Measurements from ENCODE around the gene C17orf113. TPM values are rescaled to one million over a fixed set of nuclear protein-coding genes. Genes with fewer than 3 reads are reported as not detected.

C17orf113 gene
- total and polyA plus RNA-seq, 2 donors: 0.71 to 0.84 TPM

DNA sequence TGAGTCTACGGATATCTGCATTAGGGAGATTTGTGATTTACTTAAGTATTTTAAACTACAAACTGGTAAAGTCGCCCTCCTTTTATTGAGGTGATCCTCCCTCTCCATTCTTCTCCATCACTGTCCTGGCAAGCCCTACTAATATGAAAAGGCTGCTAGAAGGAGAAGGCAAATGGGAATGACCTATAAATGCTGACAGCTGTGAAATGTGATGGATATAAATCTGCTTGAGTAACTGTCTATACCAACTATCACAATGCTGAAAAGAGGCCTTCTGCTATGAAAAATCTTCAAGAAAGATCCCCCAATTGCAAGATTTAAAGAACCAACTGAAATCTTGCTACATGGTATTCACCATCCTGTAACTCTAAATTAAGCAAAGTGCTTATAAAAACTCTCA is 48.7 kb downstream of the C17orf113 start:
- Histone ChIP-seq H3K4me1 (ENCODE audit: control insufficient read depth in 2 of 2, insufficient read depth in 2 of 2, low read length in 2 of 2) (no peaks in the 10 kb centered on the region), H3K9me3 (ENCODE audit: control insufficient read depth in 2 of 2, insufficient read depth in 1 of 2, low read length in 1 of 2) (no peaks in the 10 kb centered on the region), H3K36me3 (ENCODE audit: control insufficient read depth in 2 of 2, insufficient read depth in 2 of 2, low read length in 1 of 2) (peaks cover 42 to 63% of the 10 kb centered on the region in 2 donors), H3K4me3 (ENCODE audit: low read length in 2 of 2) (no peak overlapping the region), H3K27me3 (ENCODE audit: control insufficient read depth in 2 of 2, insufficient read depth in 1 of 2, low read length in 1 of 2) (no peaks in the 10 kb centered on the region), H3K27ac (ENCODE audit: low read depth in 1 of 2, low read length in 1 of 2) (no peak overlapping the region)
- 97% methylated on average over 2 of the region's 2 CpGs for WGBS
- no peak for DNase-seq (ENCODE audit: low read depth in 6 of 9, low spot score in 9 of 9)

DNA sequence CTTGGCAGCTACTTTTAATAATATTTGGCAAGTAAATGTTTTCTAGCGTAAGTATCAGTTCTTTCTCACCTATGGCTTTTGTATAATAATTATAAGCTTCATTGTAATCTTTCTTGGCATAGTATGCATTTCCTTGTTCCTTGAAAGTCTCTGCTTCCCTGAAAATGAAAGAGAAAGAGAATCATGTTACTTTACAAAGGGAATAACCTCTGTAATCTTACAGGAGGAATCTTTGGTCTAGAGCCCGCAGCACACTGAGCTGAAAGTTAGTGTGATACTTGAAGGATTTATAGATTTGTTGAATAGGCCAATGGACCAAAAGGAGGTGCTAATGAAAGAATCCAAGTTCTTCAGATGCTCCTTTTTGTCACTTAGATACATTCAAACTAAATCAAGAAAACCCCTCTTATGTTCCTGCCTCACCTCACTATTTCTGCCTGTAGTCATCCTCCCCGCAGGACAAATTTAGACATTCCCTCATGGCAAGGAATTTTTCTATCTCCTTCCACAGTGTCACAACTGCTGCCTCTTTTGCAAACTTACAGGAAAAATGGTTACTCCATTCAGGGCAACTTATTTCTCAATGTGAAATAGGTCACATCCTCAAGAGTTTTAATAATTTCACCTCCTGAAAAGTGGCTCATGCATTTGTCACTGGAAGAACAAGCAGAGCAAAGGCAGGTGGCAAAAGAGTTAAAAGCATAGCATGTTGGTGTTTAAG is 49.8 kb downstream of the C17orf113 start:
- peaks cover 54 to 75% of the 10 kb centered on the region in 2 donors for H3K36me3 ChIP-seq (ENCODE audit: control insufficient read depth in 2 of 2, insufficient read depth in 2 of 2, low read length in 1 of 2)
- H3K4me3 ChIP-seq (ENCODE audit: low read length in 2 of 2): no peak overlapping the region
- DNase-seq (ENCODE audit: low read depth in 6 of 9, low spot score in 9 of 9): no peak
- no peaks in the 10 kb centered on the region for H3K4me1 ChIP-seq (ENCODE audit: control insufficient read depth in 2 of 2, insufficient read depth in 2 of 2, low read length in 2 of 2)
- no peaks in the 10 kb centered on the region for H3K9me3 ChIP-seq (ENCODE audit: control insufficient read depth in 2 of 2, insufficient read depth in 1 of 2, low read length in 1 of 2)
- H3K27me3 ChIP-seq (ENCODE audit: control insufficient read depth in 2 of 2, insufficient read depth in 1 of 2, low read length in 1 of 2): no peaks in the 10 kb centered on the region
- H3K27ac ChIP-seq (ENCODE audit: low read depth in 1 of 2, low read length in 1 of 2): no peak overlapping the region
- 95% methylated on average over 3 of the region's 3 CpGs for WGBS

DNA sequence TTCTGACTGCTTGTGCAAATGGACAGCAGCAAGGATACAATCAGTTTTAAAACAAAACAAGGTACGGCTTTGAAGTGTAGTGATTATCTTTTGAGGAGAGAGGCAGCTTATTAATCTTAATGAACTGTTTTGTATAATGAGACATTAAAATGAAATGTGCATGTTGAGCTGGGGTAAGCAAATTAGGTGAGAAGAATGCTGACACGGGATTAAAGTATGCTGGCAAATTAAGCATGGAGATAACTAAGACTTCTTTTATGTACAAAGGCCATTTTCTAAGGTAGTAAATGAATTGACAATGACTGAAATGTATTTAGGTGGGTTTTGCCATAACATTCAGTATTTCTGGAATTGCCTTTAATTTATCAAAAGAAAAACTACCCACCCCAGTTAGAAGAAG is 51.9 kb downstream of the C17orf113 start:
- H3K36me3 ChIP-seq (ENCODE audit: control insufficient read depth in 2 of 2, insufficient read depth in 2 of 2, low read length in 1 of 2): peaks cover 65 to 90% of the 10 kb centered on the region in 2 donors
- H3K4me3 ChIP-seq (ENCODE audit: low read length in 2 of 2): no peak overlapping the region
- no peaks in the 10 kb centered on the region for H3K4me1 ChIP-seq (ENCODE audit: control insufficient read depth in 2 of 2, insufficient read depth in 2 of 2, low read length in 2 of 2)
- 49% methylated on average over 2 of the region's 2 CpGs for WGBS
- DNase-seq (ENCODE audit: low read depth in 6 of 9, low spot score in 9 of 9): no peak
- no peaks in the 10 kb centered on the region for H3K9me3 ChIP-seq (ENCODE audit: control insufficient read depth in 2 of 2, insufficient read depth in 1 of 2, low read length in 1 of 2)
- H3K27ac ChIP-seq (ENCODE audit: low read depth in 1 of 2, low read length in 1 of 2): no peak overlapping the region
- no peaks in the 10 kb centered on the region for H3K27me3 ChIP-seq (ENCODE audit: control insufficient read depth in 2 of 2, insufficient read depth in 1 of 2, low read length in 1 of 2)

DNA sequence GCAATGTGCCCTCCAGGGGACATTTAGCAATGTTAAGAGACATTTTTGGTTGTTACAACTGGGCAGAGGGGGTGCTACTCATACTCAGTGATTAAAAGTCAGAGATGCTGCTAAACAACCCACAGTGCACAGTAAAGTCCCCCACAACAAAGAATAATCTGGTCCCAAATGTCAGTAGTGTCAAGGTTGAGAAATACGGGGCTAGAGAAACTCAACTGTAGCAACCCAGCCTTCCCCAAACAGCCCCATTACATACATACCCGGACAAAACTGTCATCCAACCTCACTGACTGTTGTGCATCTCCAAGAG is 53.6 kb downstream of the C17orf113 start:
- H3K4me3 ChIP-seq (ENCODE audit: low read length in 2 of 2): no peak overlapping the region
- no peaks in the 10 kb centered on the region for H3K4me1 ChIP-seq (ENCODE audit: control insufficient read depth in 2 of 2, insufficient read depth in 2 of 2, low read length in 2 of 2)
- no peaks in the 10 kb centered on the region for H3K27me3 ChIP-seq (ENCODE audit: control insufficient read depth in 2 of 2, insufficient read depth in 1 of 2, low read length in 1 of 2)
- H3K9me3 ChIP-seq (ENCODE audit: control insufficient read depth in 2 of 2, insufficient read depth in 1 of 2, low read length in 1 of 2): no peaks in the 10 kb centered on the region
- DNase-seq (ENCODE audit: low read depth in 6 of 9, low spot score in 9 of 9): no peak
- 98% methylated on average over 2 of the region's 2 CpGs for WGBS
- peaks cover 68 to 88% of the 10 kb centered on the region in 2 donors for H3K36me3 ChIP-seq (ENCODE audit: control insufficient read depth in 2 of 2, insufficient read depth in 2 of 2, low read length in 1 of 2)
- no peak overlapping the region for H3K27ac ChIP-seq (ENCODE audit: low read depth in 1 of 2, low read length in 1 of 2)

DNA sequence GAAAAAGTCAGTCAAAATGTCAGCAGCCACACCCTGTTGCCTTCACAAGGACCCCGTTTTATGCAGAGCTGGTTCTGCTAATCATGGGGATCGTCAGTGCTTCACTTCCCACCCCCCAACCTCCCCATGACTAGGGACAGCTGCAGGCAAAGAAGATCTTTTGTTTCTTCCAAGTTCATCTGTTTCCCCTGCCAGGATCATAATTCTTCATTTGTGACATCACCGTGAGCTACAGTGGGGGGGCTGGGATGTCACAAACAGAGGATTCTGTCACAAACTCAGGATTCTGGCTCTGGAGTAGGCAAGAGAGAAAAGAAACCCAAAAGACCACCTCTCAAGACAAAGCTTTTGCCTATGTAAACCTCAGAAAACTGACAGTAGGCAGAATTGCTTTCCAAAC is 57.8 kb downstream of the C17orf113 start:
- DNase-seq (ENCODE audit: low read depth in 6 of 9, low spot score in 9 of 9): no peak
- no peak overlapping the region for H3K4me3 ChIP-seq (ENCODE audit: low read length in 2 of 2)
- no peaks in the 10 kb centered on the region for H3K9me3 ChIP-seq (ENCODE audit: control insufficient read depth in 2 of 2, insufficient read depth in 1 of 2, low read length in 1 of 2)
- H3K27ac ChIP-seq (ENCODE audit: low read depth in 1 of 2, low read length in 1 of 2): no peak overlapping the region
- 96% methylated on average over 3 of the region's 3 CpGs for WGBS
- H3K4me1 ChIP-seq (ENCODE audit: control insufficient read depth in 2 of 2, insufficient read depth in 2 of 2, low read length in 2 of 2): no peaks in the 10 kb centered on the region
- no peaks in the 10 kb centered on the region for H3K27me3 ChIP-seq (ENCODE audit: control insufficient read depth in 2 of 2, insufficient read depth in 1 of 2, low read length in 1 of 2)
- peaks cover 73 to 94% of the 10 kb centered on the region in 2 donors for H3K36me3 ChIP-seq (ENCODE audit: control insufficient read depth in 2 of 2, insufficient read depth in 2 of 2, low read length in 1 of 2)

DNA sequence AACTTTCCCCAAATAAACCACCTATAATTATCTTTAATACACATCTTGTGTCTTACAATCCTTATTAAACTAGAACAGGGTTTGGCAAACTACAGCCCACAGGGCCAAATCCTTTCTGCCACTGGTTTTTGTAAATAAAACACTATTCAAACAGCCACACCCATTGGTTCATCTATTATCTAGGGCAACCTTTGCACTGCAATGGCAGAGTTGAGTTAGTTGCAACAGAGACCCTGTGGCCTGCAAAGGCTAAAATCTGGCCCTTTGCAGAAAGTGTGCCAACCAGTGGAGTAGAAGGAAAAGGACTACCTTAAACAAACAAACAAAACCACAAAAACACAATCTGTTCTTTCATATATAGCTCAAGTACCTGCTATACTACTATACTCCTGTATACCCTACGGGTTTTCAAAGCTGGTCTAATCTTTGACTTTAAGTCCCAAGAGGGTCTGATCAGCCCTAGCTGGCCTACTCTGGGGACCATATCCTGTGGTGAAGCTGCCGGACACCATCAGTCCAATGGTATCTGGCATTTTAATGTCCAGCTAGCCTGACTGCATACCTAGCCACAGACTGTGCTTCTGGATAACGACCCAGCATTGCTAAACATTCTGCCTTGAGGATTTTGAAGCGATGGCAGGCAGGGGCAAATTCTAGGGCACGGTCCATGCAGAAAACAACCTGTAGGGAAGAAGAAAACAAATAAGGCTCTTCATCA is 60.5 kb downstream of the C17orf113 start:
- DNase-seq (ENCODE audit: low read depth in 6 of 9, low spot score in 9 of 9): no peak
- Histone ChIP-seq H3K36me3 (ENCODE audit: control insufficient read depth in 2 of 2, insufficient read depth in 2 of 2, low read length in 1 of 2) (peaks cover 70 to 93% of the 10 kb centered on the region in 2 donors), H3K27me3 (ENCODE audit: control insufficient read depth in 2 of 2, insufficient read depth in 1 of 2, low read length in 1 of 2) (no peaks in the 10 kb centered on the region), H3K9me3 (ENCODE audit: control insufficient read depth in 2 of 2, insufficient read depth in 1 of 2, low read length in 1 of 2) (no peaks in the 10 kb centered on the region), H3K4me3 (ENCODE audit: low read length in 2 of 2) (no peak overlapping the region), H3K4me1 (ENCODE audit: control insufficient read depth in 2 of 2, insufficient read depth in 2 of 2, low read length in 2 of 2) (no peaks in the 10 kb centered on the region), H3K27ac (ENCODE audit: low read depth in 1 of 2, low read length in 1 of 2) (no peak overlapping the region)
- WGBS: 98% methylated on average over 5 of the region's 5 CpGs

DNA sequence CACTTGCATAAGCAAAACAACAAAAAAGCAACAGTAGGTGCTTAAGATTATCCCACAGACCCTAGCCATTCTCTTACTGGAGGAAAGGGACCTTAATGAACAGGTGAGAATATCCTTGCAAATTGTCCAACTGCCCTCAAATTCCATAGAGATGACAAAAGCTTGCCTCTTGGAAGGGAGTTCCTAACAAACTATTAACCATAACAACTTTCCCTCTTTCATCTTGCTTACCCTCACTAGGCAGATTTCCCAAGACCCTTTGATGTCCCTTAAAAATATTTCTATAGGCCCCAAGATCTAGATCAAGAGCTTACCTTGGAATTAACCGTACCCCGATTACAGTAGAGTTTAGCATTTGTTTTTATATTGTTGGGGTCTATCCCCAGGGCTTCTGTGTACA is 62.0 kb downstream of the C17orf113 start:
- no peaks in the 10 kb centered on the region for H3K27me3 ChIP-seq (ENCODE audit: control insufficient read depth in 2 of 2, insufficient read depth in 1 of 2, low read length in 1 of 2)
- H3K9me3 ChIP-seq (ENCODE audit: control insufficient read depth in 2 of 2, insufficient read depth in 1 of 2, low read length in 1 of 2): no peaks in the 10 kb centered on the region
- no peaks in the 10 kb centered on the region for H3K4me1 ChIP-seq (ENCODE audit: control insufficient read depth in 2 of 2, insufficient read depth in 2 of 2, low read length in 2 of 2)
- WGBS: over 99% methylated on average over 2 of the region's 2 CpGs
- H3K27ac ChIP-seq (ENCODE audit: low read depth in 1 of 2, low read length in 1 of 2): no peak overlapping the region
- no peak overlapping the region for H3K4me3 ChIP-seq (ENCODE audit: low read length in 2 of 2)
- no peak for DNase-seq (ENCODE audit: low read depth in 6 of 9, low spot score in 9 of 9)
- peaks cover 77 to 91% of the 10 kb centered on the region in 2 donors for H3K36me3 ChIP-seq (ENCODE audit: control insufficient read depth in 2 of 2, insufficient read depth in 2 of 2, low read length in 1 of 2)

Other genes with a start within 250 kb of the C17orf113 start
- gene P3H4, start 238.7 kb downstream of the C17orf113 start, total RNA-seq: 4.1 TPM
- gene P3H4, start 238.7 kb downstream of the C17orf113 start, polyA plus RNA-seq: 4.8 TPM
- 9.1 TPM for gene FKBP10, start 237.6 kb downstream of the C17orf113 start, total RNA-seq
- gene FKBP10, start 237.6 kb downstream of the C17orf113 start, polyA plus RNA-seq: 9.6 TPM
- 29.9 TPM for gene NT5C3B, start 214.4 kb downstream of the C17orf113 start, total RNA-seq
- gene NT5C3B, start 214.4 kb downstream of the C17orf113 start, polyA plus RNA-seq: 57.3 TPM
- gene KLHL10, start 212.8 kb downstream of the C17orf113 start, total RNA-seq: not detected
- 0.14 TPM for gene KLHL10, start 212.8 kb downstream of the C17orf113 start, polyA plus RNA-seq
- 11.4 TPM for gene KLHL11, start 185.2 kb downstream of the C17orf113 start, total RNA-seq
- gene KLHL11, start 185.2 kb downstream of the C17orf113 start, polyA plus RNA-seq: 0.98 TPM
- 42.7 TPM for gene ACLY, start 131.7 kb downstream of the C17orf113 start, total RNA-seq
- 26.6 TPM for gene ACLY, start 131.7 kb downstream of the C17orf113 start, polyA plus RNA-seq
- gene ODAD4, start 120.0 kb downstream of the C17orf113 start, total RNA-seq: 0.61 TPM
- gene ODAD4, start 120.0 kb downstream of the C17orf113 start, polyA plus RNA-seq: 1.4 TPM
- gene CNP, start 83.8 kb downstream of the C17orf113 start, total RNA-seq: 35.9 TPM
- 46.0 TPM for gene CNP, start 83.8 kb downstream of the C17orf113 start, polyA plus RNA-seq
- 99.1 TPM for gene DNAJC7, start 33.2 kb downstream of the C17orf113 start, total RNA-seq
- gene DNAJC7, start 33.2 kb downstream of the C17orf113 start, polyA plus RNA-seq: 95.7 TPM
- gene NKIRAS2, start 30.5 kb downstream of the C17orf113 start, total RNA-seq: 24.1 TPM
- gene NKIRAS2, start 30.5 kb downstream of the C17orf113 start, polyA plus RNA-seq: 22.0 TPM
- gene ZNF385C, start 47.9 kb upstream of the C17orf113 start, total RNA-seq: 0.66 TPM
- 1.1 TPM for gene ZNF385C, start 47.9 kb upstream of the C17orf113 start, polyA plus RNA-seq
- 23.8 TPM for gene DHX58, start 62.1 kb upstream of the C17orf113 start, total RNA-seq
- 42.1 TPM for gene DHX58, start 62.1 kb upstream of the C17orf113 start, polyA plus RNA-seq
- 9.7 TPM for gene KAT2A, start 70.8 kb upstream of the C17orf113 start, total RNA-seq
- gene KAT2A, start 70.8 kb upstream of the C17orf113 start, polyA plus RNA-seq: 103 TPM
- 0.05 TPM for gene HSPB9, start 72.2 kb upstream of the C17orf113 start, total RNA-seq
- 0.23 TPM for gene HSPB9, start 72.2 kb upstream of the C17orf113 start, polyA plus RNA-seq
- 59.7 TPM for gene RAB5C, start 104.4 kb upstream of the C17orf113 start, total RNA-seq
- 83.0 TPM for gene RAB5C, start 104.4 kb upstream of the C17orf113 start, polyA plus RNA-seq
- 0.05 TPM for gene KCNH4, start 130.5 kb upstream of the C17orf113 start, total RNA-seq
- gene KCNH4, start 130.5 kb upstream of the C17orf113 start, polyA plus RNA-seq: 0.09 TPM
- 0.19 TPM for gene HCRT, start 134.9 kb upstream of the C17orf113 start, total RNA-seq
- 0.23 TPM for gene HCRT, start 134.9 kb upstream of the C17orf113 start, polyA plus RNA-seq
- gene GHDC, start 143.9 kb upstream of the C17orf113 start, total RNA-seq: 8.6 TPM
- gene GHDC, start 143.9 kb upstream of the C17orf113 start, polyA plus RNA-seq: 19.6 TPM
- gene STAT5B, start 225.8 kb upstream of the C17orf113 start, total RNA-seq: 40.9 TPM
- 51.6 TPM for gene STAT5B, start 225.8 kb upstream of the C17orf113 start, polyA plus RNA-seq
- 47.4 TPM for gene STAT5A, start 237.9 kb upstream of the C17orf113 start, total RNA-seq
- 37.6 TPM for gene STAT5A, start 237.9 kb upstream of the C17orf113 start, polyA plus RNA-seq

Data from thymus (tissue), 11 donors.